OCI-LY3 (cell line): ENCODE measurements around the gene RASGRF2.

Experiments used
- H2AFZ ChIP-seq: fragments of 200-600, 300-600 bp; shearing (Covaris generic); 2 replicates; pipeline ENCODE4 v1.6.0; 2014; ENCODE audit warnings: antibody characterized with exemption, low read depth, low read length
- H3K27ac ChIP-seq: fragments of 200-600, 300-600 bp; sonication (generic); 2 replicates; pipeline ENCODE4 v1.5.1; 2014; ENCODE audit warnings: mild to moderate bottlenecking, low read length, moderate library complexity, mixed read lengths
- H3K27me3 ChIP-seq: fragments of 200-600, 300-600 bp; sonication (generic); 2 replicates; pipeline ENCODE4 v1.6.1; 2014; ENCODE audit warnings: low read depth, low read length, mixed read lengths
- H3K36me3 ChIP-seq: fragments of 200-600, 300-600 bp; sonication (generic); replicated peaks from 2 replicates; pipeline ENCODE3; 2014; ENCODE audit warnings: low read depth, low read length, mixed read lengths
- H3K4me1 ChIP-seq: fragments of 300-600, 200-600 bp; sonication (generic); 2 replicates; pipeline ENCODE4 v1.6.1; 2014; ENCODE audit warnings: low read length, mixed read lengths
- H3K4me2 ChIP-seq: fragments of 200-600, 300-600 bp; sonication (generic); 2 replicates; pipeline ENCODE4 v1.6.1; 2014; ENCODE audit warnings: low read length, mixed read lengths
- H3K4me3 ChIP-seq: fragments of 300-600, 200-600 bp; sonication (generic); 2 replicates; pipeline ENCODE4 v1.5.1; 2014; ENCODE audit warnings: antibody characterized with exemption, mild to moderate bottlenecking, low read length, moderate library complexity
- H3K79me2 ChIP-seq: fragments of 300-600, 200-600 bp; shearing (Covaris generic); 2 replicates; pipeline ENCODE4 v1.6.1; 2014; ENCODE audit warnings: mild to moderate bottlenecking, low read length, mixed read lengths
- H3K9ac ChIP-seq: fragments of 300-600, 200-600 bp; shearing (Covaris generic); 2 replicates; pipeline ENCODE4 v1.6.0; 2014; ENCODE audit warnings: mild to moderate bottlenecking, low read length, moderate library complexity
- H3K9me3 ChIP-seq: fragments of 200-600, 300-600 bp; shearing (Covaris generic); 2 replicates; pipeline ENCODE4 v1.6.1; 2014; ENCODE audit warnings: low read length, mixed read lengths; ENCODE audit not compliant: insufficient read depth
- H4K20me1 ChIP-seq: fragments of 200-600, 300-600 bp; sonication (generic); 2 replicates; pipeline ENCODE4 v1.6.1; 2016; ENCODE audit warnings: low read length, mixed read lengths; ENCODE audit not compliant: insufficient read depth
- EZH2phosphoT487 ChIP-seq: fragments of 200-600 bp; shearing (Covaris generic); IDR thresholded peaks from 2 replicates; pipeline ENCODE4 v1.6.1; 2018; ENCODE audit warnings: antibody characterized with exemption, mixed run types, low read depth
- TF ChIP-seq, protein P1 (sequence below): fragments of 200-600, 300-600 bp; sonication (generic); IDR thresholded peaks from 2 replicates; pipeline ENCODE4 v1.5.1; 2014; ENCODE audit warnings: antibody characterized with exemption, low read length, low read depth

The RASGRF2 gene

DNA sequence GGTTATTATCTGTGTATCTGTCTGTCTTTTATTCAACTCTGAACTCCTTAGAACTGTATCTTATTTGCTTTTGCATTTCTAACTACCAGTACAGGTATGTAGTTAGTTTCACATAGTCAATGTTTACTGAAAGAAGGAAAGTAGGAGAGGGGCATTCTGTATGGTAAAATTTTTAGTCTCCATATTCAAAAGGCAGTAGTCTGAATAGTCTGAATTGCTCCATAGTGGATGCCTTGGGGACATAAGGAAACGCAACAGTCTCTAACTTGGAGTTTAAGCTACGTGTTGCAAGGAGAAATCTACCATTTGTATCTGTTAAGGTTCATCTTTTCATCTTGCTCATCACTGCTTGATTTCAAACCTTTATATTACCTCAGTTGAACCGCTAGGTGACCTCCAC lies 26.2 kb downstream of the RASGRF2 start:
- Histone ChIP-seq H3K27ac (no peak overlapping the region), H3K36me3 (no peaks in the 10 kb centered on the region), H3K4me3 (no peak overlapping the region), H3K4me2 (no peak overlapping the region), H3K79me2 (no peaks in the 10 kb centered on the region), H3K27me3 (no peaks in the 10 kb centered on the region), H3K9ac (no peak overlapping the region), H3K9me3 (no peaks in the 10 kb centered on the region), H4K20me1 (no peaks in the 10 kb centered on the region), H2AFZ (no peak overlapping the region), H3K4me1 (no peaks in the 10 kb centered on the region)
- TF ChIP-seq EZH2phosphoT487: no peak
- TF ChIP-seq, protein P1, sequence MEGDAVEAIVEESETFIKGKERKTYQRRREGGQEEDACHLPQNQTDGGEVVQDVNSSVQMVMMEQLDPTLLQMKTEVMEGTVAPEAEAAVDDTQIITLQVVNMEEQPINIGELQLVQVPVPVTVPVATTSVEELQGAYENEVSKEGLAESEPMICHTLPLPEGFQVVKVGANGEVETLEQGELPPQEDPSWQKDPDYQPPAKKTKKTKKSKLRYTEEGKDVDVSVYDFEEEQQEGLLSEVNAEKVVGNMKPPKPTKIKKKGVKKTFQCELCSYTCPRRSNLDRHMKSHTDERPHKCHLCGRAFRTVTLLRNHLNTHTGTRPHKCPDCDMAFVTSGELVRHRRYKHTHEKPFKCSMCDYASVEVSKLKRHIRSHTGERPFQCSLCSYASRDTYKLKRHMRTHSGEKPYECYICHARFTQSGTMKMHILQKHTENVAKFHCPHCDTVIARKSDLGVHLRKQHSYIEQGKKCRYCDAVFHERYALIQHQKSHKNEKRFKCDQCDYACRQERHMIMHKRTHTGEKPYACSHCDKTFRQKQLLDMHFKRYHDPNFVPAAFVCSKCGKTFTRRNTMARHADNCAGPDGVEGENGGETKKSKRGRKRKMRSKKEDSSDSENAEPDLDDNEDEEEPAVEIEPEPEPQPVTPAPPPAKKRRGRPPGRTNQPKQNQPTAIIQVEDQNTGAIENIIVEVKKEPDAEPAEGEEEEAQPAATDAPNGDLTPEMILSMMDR: no peak

DNA sequence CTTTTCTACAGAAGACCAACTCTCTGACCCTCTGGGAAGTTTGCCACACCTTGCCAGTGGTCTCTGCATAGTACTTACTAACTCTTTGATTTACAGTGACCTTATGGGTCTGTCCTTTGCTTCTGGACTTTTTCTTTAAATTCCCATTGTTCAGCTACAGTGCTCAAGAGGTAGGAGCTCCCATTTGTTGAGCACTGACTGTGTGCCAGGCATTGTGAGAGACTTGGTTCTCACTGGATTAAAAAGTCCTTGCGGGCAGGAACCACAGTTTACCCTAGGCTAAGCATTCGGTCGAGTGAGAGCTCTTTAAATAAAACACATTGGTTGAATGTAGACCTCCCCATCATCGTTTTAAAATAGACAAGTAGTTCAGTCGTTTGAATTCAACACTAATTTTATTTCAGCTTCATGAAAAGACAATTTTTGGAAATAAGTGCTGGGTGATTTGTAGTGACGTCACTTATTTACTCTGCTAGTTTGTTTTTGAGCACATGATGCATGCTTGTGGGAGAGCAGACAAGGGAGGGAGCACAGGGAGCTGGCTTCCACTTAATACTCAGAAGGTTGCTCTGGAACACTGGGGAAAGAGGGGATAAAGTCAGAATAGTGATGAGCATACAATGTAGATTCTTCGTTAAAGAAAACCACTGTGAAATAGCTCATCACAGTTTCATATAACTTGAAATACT lies 27.1 kb downstream of the RASGRF2 start:
- Histone ChIP-seq H3K4me1 (no peaks in the 10 kb centered on the region), H3K4me3 (no peak overlapping the region), H3K27ac (no peak overlapping the region), H3K9me3 (no peaks in the 10 kb centered on the region), H3K9ac (no peak overlapping the region), H3K79me2 (no peaks in the 10 kb centered on the region), H4K20me1 (no peaks in the 10 kb centered on the region), H3K27me3 (no peaks in the 10 kb centered on the region), H3K36me3 (no peaks in the 10 kb centered on the region), H2AFZ (no peak overlapping the region), H3K4me2 (no peak overlapping the region)
- no peak for TF ChIP-seq EZH2phosphoT487
- TF ChIP-seq, protein P1: no peak

DNA sequence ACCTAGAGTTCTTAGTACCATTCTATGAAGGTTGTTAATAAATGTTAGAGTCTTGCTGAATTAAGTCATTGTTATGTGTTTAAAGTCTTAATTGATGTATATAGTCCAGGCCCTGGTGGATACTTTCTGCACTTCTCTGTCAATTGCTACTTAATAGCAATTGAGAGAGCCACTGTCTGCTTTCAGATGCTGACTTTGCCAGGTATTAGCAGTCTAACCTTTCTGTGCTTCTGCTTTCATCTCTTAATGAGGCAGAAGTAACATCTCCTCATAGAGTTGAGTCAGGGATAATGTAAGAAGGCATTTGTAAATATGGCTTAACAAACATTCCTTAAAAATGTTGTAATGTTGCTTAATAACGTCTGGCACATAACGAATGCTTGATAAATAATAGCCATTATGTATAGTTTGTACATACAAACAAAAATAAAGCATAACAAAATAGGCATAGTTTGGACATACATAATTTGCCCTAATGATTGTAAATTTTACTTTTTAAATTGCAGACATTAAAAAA lies 28.3 kb downstream of the RASGRF2 start:
- no peaks in the 10 kb centered on the region for H3K27me3 ChIP-seq
- no peak for TF ChIP-seq EZH2phosphoT487
- TF ChIP-seq, protein P1: no peak
- H3K79me2 ChIP-seq: no peaks in the 10 kb centered on the region
- no peak overlapping the region for H2AFZ ChIP-seq
- H3K4me3 ChIP-seq: no peak overlapping the region
- no peaks in the 10 kb centered on the region for H4K20me1 ChIP-seq
- no peaks in the 10 kb centered on the region for H3K9me3 ChIP-seq
- no peaks in the 10 kb centered on the region for H3K36me3 ChIP-seq
- no peak overlapping the region for H3K27ac ChIP-seq
- H3K9ac ChIP-seq: no peak overlapping the region
- H3K4me1 ChIP-seq: no peaks in the 10 kb centered on the region
- H3K4me2 ChIP-seq: no peak overlapping the region

DNA sequence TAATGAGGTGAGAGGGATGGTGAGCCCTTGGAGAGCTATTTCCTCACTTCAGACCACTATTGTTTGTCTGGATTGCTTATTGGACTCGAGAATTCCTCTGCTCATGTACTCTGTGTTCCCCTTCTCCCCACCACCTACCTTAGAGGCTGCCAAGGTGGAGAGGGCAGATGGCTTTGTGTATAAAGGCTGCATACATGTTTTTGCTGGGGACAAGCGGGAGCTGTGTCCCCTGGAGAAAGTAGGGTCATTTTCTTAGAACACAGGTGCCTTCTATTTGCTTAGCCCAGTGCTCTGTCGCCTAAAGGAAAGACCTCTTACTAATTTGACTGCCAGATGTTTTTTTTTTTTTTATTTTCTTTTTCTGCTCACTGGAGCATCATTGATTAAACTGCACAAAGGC lies 29.7 kb downstream of the RASGRF2 start:
- H3K4me1 ChIP-seq: no peaks in the 10 kb centered on the region
- TF ChIP-seq, protein P1: no peak
- no peak for TF ChIP-seq EZH2phosphoT487
- H3K79me2 ChIP-seq: no peaks in the 10 kb centered on the region
- no peaks in the 10 kb centered on the region for H3K9me3 ChIP-seq
- no peak overlapping the region for H3K9ac ChIP-seq
- H3K36me3 ChIP-seq: no peaks in the 10 kb centered on the region
- no peak overlapping the region for H3K27ac ChIP-seq
- no peak overlapping the region for H3K4me3 ChIP-seq
- no peaks in the 10 kb centered on the region for H3K27me3 ChIP-seq
- no peaks in the 10 kb centered on the region for H4K20me1 ChIP-seq
- no peak overlapping the region for H2AFZ ChIP-seq
- no peak overlapping the region for H3K4me2 ChIP-seq
